HepG2 (cell line): ENCODE data around the gene FNDC3B. TPM values are rescaled to one million over a fixed set of nuclear protein-coding genes. Genes with fewer than 3 reads are reported as not detected.

Experiments
- ARHGAP35 ChIP-seq: sonication (generic); formaldehyde crosslinking; IDR thresholded peaks from 2 replicates; pipeline ENCODE4 v1.9.0; 2022; ENCODE audit warnings: mild to moderate bottlenecking, inconsistent platforms, moderate library complexity, missing genetic modification reagents, borderline replicate concordance
- ARID2 ChIP-seq: sonication (generic); formaldehyde crosslinking; IDR thresholded peaks from 2 replicates; pipeline ENCODE4 v1.8.1; 2022; ENCODE audit warnings: mild to moderate bottlenecking, missing genetic modification reagents, borderline replicate concordance
- ASH2L ChIP-seq: fragments of 300-600, 200-600 bp; sonication (generic); IDR thresholded peaks from 2 replicates; pipeline ENCODE4 v1.7.0; 2017; ENCODE audit warnings: low read depth, mild to moderate bottlenecking, moderate library complexity, mixed read lengths, low read length; ENCODE audit not compliant: insufficient read length
- CEBPZ ChIP-seq: IDR thresholded peaks from 2 replicates; pipeline ENCODE4 v1.6.1; 2012; ENCODE audit warnings: low read length, improper control_type of control experiment
- DMAP1 ChIP-seq: IDR thresholded peaks from 2 replicates; pipeline ENCODE4 v1.6.1; 2016
- HMGXB3 ChIP-seq: sonication (generic); formaldehyde crosslinking; IDR thresholded peaks from 2 replicates; pipeline ENCODE4 v1.4.0; 2020; ENCODE audit warnings: missing genetic modification reagents, borderline replicate concordance
- MTERF4 ChIP-seq: sonication (generic); formaldehyde crosslinking; IDR thresholded peaks from 2 replicates; pipeline ENCODE4 v1.8.0; 2023; ENCODE audit warnings: mild to moderate bottlenecking, missing genetic modification reagents
- U2AF1 ChIP-seq: fragments of 200-400 bp; formaldehyde crosslinking; optimal IDR thresholded peaks from 2 replicates; pipeline ENCODE3; 2017; ENCODE audit warnings: mild to moderate bottlenecking, low read depth, low read length
- ZNF17 ChIP-seq: sonication (generic); formaldehyde crosslinking; IDR thresholded peaks from 2 replicates; pipeline ENCODE4 v1.5.0; 2020; ENCODE audit warnings: mild to moderate bottlenecking, missing genetic modification reagents
- ZNF337 ChIP-seq: sonication (generic); formaldehyde crosslinking; IDR thresholded peaks from 2 replicates; pipeline ENCODE4 v1.5.1; 2020; ENCODE audit warnings: missing genetic modification reagents, low read depth, mild to moderate bottlenecking, borderline replicate concordance
- ZNF496 ChIP-seq: sonication (generic); formaldehyde crosslinking; IDR thresholded peaks from 2 replicates; pipeline ENCODE4 v1.8.1; 2023; ENCODE audit warnings: mild to moderate bottlenecking, moderate library complexity, missing genetic modification reagents; ENCODE audit not compliant: insufficient replicate concordance
- ZNF605 ChIP-seq: sonication (generic); formaldehyde crosslinking; IDR thresholded peaks from 2 replicates; pipeline ENCODE4 v1.8.0; 2022; ENCODE audit warnings: mild to moderate bottlenecking, missing genetic modification reagents
- ZNF776 ChIP-seq: sonication (generic); formaldehyde crosslinking; IDR thresholded peaks from 2 replicates; pipeline ENCODE4 v1.4.0; 2020; ENCODE audit warnings: mild to moderate bottlenecking, missing genetic modification reagents
- ZNF784 ChIP-seq: sonication (generic); formaldehyde crosslinking; IDR thresholded peaks from 2 replicates; pipeline ENCODE4 v1.5.1; 2020; ENCODE audit warnings: missing genetic modification reagents, mild to moderate bottlenecking, borderline replicate concordance
- ZNF800 ChIP-seq: sonication (generic); formaldehyde crosslinking; IDR thresholded peaks from 2 replicates; pipeline ENCODE4 v1.4.0; 2020; ENCODE audit warnings: missing genetic modification reagents
- ZSCAN22 ChIP-seq: sonication (generic); formaldehyde crosslinking; IDR thresholded peaks from 2 replicates; pipeline ENCODE4 v1.4.0; 2020; ENCODE audit warnings: mild to moderate bottlenecking, missing genetic modification reagents
- polyA plus RNA-seq, 8 experiments: library from polyadenylated mRNA; depleted of rRNA in 3 of 8; stranded (reverse) in 7 of 8; unstranded in 1 of 8; fragments of >200 nt; fragmentation: Illumina TruSeq in 4 of 8; extraction: Trizol in 4 of 8; gene quantifications; 2 replicates each; pipeline versions ENCODE4 v1.2.1 to v1.2.3, GENCODE V29; 2011 to 2016; ENCODE audit warnings: low read depth in 4 of 8, missing spikeins in 1 of 8, mixed read lengths in 1 of 8; ENCODE audit not compliant: insufficient read depth in 1 of 8
- total RNA-seq, 5 experiments: library from RNA; depleted of rRNA; stranded (reverse); fragments of >200 nt; fragmentation: Illumina TruSeq; extraction: Trizol; gene quantifications; 2 replicates each; pipeline ENCODE4 v1.2.3, GENCODE V29; 2016; ENCODE audit warnings: low read depth in 1 of 5

The FNDC3B gene
- total and polyA plus RNA-seq, 2 of the 13 experiments (the other 11 are each of a cell fraction or from before 2014, with no cell fraction given) = 74.8 to 103 TPM

- TF ChIP-seq ZNF496 (CRISPR knock-in tag) (no peak), ARID2 (CRISPR knock-in tag) (peak; percentile 92), HMGXB3 (0 out of 2 replicates have a peak, but pooled peaks have one; percentile 26), ZNF605 (CRISPR knock-in tag) (peak; percentile 82), MTERF4 (CRISPR knock-in tag) (no peak; the same call in 1 of the 2 replicates), CEBPZ (no peak), ZNF337 (CRISPR knock-in tag) (no peak), ZNF800 (CRISPR knock-in tag) (0 out of 2 replicates have a peak, but pooled peaks have one; percentile 35), ZNF17 (CRISPR knock-in tag) (no peak), ZNF784 (CRISPR knock-in tag) (peak; percentile 84; the same call in 1 of the 2 replicates), ZSCAN22 (CRISPR knock-in tag) (no peak), U2AF1 (no peak), DMAP1 (CRISPR knock-in tag) (peak; percentile 72; the same call in 1 of the 2 replicates), ZNF776 (CRISPR knock-in tag) (no peak), ASH2L (peak; percentile 66), ARHGAP35 (CRISPR knock-in tag) (no peak)
These were observed 101.4 kb downstream of the FNDC3B start (continued) for GRCh38 chr3:172140499-172141391.
